RKO (cell line): ENCODE measurements around the gene CHRM1.

Source experiments
- DNase-seq: peaks from one replicate; pipeline ENCODE4 v3.0.0-alpha.2; 2016; ENCODE audit warnings: low spot score

The CHRM1 gene

DNA sequence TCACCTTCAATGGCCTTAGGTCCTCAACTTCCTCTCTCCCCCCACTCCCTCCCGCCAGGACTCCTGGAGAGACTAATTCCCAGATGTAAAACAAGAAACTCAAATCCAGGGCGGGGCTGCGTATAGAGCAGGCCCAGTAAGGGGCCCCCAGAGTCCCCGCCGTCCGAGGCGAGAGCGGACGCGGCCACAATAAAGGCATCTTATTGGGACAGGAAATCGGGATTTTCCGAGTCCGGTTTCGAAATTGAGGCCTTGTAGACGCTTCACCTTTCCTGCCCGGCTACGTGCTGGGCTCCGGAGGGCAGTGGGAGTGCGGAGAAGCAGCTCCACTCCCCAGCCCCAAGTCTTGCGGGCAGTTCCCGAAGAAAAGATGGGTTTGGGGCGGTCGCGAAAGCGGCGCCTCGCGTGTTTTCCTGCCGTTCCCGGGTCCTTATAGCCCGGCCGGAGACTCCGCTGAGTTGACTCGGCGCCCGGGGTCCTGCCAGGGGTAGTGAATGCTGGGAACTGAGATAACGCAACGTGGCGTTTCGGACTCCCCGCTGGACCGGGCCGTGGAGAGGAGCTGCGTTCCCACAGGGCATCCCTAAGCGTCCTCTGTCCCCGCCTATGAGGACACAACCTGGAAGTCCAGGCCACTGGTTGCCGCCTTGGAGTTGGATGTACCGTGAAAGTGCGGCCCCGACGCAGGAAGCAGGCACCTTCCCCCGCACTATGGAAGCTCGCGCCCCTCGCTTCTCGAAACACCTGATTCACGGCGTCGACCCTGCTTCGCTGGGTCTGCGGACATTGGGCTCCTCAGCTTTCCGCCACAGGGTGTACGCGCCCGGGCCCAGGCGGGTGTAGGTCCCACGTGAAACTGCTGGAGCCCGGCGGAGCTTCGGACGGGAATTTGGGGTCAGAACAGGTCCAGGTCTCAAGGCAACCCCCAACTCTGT lies 4.8 kb upstream of the CHRM1 start:
- DNase-seq, result no peak

DNA sequence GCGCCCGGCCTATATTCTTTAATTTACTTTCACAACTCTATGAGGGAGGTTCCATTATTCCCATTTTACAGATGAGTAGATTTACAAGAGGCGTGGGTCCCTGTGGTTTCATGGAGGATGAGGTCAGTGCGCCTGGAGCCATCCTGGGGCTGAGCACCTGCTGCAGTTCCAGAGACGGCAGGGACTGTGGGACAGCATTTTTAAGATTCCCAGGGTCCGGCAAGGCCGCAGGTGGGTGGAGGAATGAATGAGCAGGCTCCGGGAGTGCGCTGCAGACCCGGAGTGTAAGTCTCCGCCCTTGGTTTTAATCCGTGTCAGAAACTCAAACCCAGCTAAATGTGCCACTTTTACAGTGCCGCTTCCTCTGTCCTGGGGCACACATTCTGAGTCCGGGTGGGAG lies 4.1 kb upstream of the CHRM1 start:
- no peak for DNase-seq

DNA sequence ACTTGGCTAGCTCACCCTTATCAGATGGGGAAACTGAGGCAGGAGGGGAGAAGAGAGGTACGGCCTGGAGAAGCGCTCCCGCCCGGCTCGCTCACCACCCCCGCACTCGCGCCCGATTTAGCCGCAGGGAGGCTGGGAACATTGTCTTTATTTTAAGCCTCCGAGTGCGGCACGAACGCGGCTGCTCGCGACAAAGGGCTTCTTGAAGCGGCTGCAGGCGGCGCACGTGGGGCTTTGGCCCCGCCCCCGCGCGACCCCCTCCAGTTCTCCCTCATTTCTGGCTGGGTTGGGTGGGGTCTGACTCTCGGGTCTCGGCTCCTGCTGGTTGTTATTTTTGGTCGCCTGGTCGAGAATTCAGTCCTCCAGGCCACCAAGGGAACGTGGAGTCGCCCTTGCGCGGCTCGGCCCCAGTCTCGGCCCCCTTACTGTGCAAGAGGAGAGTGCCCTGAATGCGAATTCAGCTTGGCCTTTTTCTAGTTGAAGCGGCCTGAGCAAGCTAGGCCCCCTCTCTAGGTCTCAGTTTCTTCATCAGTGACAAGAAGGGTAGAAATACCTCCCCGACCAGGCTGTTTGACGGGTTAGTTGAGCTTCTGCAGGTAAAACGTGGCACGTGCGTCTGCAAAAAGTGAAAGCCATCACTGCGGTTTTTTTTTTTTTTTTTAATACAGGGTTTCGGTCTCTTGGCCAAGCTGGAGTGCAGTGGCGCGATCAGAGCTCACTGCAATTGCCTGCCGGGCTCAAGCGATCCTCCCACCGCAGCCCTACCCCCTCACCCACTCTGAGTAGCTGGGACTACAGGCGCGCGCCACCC lies 2.6 kb upstream of the CHRM1 start:
- no peak for DNase-seq

DNA sequence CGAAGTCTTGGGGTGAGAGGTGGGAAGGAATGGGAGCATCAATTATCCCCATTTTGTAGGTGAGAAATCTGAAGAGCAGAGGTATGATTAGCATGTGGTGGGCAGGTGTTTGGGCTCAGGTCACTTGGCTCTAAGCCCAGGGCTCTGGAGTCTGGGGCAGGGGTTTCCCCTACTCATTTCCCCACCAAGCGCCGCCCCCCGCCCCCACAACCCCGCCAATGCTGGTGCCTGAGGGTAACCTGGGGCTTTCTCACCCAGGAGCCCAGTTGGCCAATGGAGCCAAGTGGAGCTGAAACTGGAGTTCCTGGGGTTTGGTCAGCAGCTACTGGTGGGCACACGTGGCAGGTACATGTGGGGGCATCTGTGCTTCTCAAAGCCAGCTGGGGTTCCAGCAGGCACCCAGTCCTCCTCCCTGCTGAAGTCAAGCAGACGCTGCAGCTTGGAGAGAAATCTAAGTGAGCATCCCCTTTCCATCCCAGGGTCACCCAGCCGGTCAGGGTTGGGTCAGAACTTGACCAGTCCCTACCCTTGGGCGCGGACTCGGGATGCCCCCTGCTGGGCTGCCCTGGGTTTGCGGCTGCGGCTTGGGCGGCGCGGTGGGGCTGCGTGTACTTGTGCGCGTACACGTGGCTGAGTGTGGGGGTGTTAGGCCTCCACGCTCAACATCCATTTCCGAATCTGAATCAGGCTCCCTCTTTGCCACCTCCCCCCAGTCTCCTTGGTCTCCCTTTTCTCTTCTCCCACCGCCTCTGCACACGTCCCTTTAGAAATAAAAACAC lies 1.7 kb upstream of the CHRM1 start:
- no peak for DNase-seq

DNA sequence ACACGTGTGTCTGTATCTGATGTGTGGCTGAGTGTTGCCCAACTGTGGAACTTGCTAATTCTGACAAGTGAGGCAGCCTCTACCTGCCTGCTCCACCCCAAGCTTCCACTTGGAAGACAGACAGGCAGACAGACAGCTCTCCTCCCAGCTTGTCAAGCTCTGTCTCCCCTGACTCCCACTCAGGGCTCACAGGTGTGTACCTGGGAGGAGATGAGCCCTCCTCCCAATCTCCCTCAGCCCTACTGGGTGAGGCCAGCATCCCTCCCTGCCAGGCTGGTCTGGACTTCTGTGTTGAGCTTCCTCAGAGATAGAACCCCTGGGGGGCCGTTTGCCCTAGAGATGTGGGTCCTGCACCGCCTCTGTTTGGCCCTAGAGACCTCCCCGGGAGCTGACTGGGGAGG lies 1.0 kb upstream of the CHRM1 start:
- DNase-seq, result no peak

DNA sequence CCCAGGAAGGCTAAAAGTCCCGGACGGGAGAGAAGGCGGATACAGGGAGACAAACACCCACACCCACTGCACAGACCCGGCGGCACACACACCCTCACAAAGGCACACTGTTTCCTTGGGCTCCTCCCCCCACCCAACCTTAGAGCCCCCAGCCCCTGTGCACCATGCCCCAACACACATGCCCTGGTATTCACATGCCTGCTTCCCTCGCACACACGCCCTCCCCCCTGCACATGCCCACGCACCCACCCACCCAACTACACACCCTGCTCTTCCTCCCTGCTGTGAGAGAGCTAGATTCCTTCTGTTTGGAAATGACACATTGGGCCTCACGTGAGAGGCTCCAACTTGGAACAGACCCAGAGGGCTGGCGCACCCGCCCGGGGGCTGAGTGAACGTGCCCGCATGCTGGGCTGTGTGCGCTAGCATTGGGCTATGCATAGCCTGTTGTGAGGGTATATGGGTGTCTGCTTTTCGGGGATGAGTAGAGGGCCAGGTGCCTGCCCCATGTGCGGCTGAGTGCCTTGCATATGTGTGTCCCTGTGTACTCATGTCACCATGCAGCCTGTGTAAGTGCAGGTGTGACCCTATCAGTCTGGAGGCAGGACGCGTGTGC lies 518 bp upstream of the CHRM1 start:
- DNase-seq, result peak; percentile 40

DNA sequence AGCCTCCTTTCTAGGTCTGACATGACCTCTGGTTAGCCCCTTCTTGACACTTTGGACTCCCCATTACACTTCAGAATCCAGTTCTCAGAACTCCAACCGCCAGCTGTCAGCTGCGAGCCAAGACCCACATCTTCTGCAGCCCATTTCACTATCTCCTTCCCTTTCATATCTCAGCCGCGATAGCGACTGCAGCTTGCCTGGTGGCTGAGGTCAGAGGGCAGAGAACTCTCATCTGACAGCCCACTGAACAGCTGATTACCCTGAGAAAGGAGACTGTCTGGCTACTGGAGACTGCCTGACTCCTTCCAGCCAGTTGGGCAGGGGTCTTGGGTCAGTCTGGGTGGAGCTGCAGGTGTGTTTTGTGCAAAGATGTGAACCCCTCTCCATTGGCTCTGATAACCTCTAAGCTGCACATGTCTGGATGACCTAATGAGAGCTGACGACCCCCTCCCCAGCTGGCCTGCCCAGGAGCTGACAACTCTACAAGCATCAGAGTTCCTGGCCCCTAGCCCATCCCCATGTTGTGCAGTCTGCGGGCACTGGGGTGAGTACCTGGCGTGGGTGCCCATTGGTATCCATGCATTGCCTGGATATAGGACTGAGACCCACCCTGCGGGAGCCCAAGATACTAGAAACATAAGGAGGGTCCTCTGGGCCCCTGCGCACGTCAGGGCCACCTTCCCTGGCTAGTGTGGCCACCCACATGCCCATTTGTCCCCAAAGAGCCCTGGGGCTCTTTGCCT lies 1.1 kb downstream of the CHRM1 start:
- DNase-seq, result no peak

DNA sequence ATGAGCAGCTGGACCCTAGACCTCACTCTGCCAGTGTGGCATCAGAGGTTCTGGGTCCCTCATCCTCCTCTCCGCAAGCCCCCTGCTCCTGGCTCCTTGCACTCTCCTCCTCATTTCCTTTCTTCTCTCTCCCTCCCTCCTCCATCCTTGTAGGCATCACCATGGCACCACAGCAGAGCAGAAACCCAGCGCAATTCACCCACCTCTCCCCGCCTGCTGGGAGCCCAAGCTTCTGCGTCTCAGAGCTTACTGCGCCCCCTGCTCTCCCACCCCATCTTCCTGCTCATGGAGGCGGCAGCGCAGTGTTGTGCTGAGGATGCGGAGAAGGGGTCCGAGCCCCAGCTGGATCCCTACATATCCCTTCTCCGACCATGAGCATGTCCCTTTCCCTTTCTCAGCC lies 1.7 kb downstream of the CHRM1 start:
- no peak for DNase-seq

DNA sequence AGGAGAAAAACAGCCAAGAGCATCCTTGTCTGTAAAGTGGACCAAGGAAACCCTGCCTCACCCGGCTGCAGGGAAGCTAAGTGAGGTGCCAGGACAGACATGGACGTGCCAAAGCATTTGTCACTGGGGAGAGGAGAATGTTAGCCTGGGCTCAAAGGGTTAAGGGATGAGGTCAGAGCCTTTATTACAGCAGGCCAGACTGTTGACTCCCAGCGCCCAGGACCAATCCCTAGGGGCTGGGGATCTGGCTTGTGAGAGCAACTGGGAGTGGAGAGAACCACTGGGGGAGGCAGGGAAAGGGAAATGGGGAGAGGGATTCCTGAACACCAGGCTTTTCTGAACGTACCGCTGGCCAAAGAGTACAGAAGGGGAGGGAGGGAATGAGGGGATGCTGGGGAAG lies 2.6 kb downstream of the CHRM1 start:
- peak; percentile 27 for DNase-seq

DNA sequence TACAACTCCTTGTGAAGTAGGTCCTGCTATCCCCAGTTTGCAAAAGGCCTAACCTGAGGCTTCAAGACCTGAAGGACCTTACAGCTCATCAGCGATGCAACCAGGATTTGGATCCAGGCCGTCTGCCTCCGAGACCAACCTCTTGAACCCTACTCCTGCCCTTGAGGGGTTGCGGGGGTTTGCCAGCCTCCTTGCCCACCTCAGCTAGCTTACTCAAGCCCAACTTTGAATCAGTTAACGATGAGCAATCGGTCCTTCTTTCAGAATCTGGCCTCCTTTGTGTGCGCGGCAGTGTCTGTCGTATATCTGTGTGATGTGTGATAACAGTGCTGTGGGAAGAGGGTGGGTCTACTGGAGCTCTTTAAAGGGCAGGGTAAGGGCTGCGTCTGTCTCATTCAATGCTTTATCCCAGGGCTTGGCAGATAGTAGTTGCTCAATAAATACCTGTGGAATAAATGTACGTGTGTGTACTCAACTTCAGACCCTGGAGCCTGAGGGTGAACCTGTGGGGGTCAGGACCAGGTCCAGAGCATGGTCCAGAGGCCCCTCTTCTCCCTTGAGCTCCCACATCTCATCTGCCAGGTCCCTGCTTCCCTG lies 3.2 kb downstream of the CHRM1 start:
- no peak for DNase-seq

DNA sequence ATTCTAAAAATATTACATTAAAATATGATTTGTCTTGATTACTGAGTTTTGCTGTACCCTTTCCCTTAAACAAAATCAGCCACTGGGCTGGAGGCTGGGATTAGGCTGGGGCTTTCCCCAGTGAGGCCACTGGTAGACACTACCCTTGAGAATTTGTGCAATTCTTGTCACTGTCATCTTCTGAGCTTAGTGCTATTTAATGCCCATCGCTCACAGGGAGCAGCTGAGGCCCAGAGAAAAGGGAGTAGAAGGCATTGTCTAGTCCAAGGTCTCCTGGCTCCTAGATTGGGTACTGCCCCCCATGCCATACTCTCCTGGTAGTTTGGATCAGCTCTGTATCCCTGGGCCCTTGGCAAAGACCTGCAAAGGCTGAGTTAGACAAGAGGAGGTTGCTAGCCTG lies 6.7 kb downstream of the CHRM1 start:
- no peak for DNase-seq

DNA sequence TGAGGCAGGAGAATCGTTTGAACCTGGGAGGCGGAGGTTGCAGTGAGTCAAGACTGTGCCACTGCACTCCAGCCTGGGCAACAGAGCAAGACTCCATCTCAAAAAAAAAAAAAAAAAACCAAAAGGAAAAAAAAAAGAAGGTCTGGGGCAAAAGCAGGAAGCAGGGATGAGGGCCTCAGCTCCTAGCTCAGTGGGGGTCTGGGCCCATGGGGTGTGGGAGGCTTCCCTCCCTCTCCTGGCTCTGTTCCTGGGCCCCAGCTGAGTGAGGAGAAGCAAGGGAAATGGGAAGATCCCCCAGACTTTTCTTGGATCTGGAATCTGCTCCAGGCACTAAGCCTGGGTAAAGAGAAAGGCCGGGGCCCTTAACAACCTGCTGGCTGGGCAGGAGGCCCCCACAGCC lies 8.9 kb downstream of the CHRM1 start:
- DNase-seq, result no peak

DNA sequence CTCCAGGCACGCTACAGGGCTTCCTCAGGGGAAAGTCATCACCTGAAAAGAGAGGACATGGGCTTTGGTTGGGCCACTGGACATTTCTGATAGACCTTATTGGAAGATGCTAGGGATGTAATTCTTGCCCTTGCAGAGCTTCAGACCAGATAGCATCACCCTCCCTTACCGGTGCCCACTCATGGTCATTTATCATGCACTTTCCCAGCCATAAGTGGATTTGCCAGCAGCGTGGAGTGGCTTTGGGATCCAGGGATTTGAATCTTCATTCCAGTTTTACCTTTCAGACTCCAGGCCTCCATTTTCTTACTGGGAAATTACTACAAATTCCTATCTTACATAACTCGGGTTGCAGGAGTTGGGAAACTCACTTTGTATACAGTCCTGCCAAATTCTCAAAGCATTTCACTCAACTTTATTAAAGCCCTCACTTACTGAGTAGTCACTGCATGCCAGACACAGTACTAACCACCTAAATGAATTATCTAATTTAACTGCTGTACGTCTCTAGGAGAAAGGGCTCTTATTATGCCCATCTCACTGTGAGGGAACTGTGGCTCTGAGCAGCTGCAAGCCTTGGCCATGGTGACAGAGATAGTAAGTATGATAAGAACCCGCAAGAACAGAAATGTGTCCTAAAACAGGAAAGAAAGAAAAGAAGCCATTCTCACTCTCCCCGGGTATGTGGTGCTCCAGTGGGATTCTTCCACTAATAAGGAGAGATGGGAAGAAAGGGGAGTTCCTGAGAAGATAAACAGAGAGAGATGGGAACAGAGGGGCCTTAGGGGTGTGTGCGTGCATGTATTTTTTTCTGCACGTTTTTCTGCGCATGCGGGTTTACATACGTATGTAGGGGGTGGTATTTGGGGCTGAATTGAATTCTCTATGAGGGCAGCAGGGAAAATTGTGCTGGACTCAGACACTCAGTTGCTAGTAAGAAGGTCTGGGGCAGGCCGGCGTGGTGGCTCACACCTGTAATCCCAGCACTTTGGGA lies 9.7 kb downstream of the CHRM1 start:
- no peak for DNase-seq

DNA sequence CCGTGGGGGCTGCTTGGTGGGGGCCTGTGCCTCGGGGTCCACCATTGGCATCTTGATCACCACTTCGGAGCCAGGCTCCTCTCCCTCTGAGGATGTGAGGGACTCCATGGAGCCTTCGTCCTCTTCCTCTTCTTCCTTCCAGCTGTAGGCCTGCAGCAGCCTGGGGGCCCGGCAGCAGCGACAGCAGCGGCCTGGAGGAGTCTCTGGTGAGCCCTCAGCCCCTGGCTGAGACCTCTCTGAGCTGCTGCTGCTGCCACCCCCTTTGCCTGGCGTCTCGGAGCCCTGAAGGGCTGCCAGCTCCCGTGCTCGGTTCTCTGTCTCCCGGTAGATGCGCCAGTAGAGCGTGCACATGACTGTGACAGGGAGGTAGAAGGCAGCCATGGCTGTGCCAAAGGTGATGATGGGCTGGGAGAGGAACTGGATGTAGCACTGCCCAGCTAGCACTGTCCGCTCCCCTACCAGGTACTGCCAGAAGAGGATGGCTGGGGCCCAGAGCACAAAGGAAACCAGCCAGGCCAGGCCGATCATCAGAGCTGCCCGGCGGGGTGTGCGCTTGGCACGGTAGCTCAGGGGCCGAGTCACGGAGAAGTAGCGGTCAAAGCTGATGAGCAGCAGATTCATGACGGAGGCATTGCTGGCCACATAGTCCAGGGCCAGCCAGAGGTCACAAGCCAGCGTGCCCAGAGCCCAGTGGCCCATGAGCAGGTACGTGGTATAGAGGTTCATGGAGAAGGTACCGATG lies 10.9 kb downstream of the CHRM1 start:
- DNase-seq, result no peak

DNA sequence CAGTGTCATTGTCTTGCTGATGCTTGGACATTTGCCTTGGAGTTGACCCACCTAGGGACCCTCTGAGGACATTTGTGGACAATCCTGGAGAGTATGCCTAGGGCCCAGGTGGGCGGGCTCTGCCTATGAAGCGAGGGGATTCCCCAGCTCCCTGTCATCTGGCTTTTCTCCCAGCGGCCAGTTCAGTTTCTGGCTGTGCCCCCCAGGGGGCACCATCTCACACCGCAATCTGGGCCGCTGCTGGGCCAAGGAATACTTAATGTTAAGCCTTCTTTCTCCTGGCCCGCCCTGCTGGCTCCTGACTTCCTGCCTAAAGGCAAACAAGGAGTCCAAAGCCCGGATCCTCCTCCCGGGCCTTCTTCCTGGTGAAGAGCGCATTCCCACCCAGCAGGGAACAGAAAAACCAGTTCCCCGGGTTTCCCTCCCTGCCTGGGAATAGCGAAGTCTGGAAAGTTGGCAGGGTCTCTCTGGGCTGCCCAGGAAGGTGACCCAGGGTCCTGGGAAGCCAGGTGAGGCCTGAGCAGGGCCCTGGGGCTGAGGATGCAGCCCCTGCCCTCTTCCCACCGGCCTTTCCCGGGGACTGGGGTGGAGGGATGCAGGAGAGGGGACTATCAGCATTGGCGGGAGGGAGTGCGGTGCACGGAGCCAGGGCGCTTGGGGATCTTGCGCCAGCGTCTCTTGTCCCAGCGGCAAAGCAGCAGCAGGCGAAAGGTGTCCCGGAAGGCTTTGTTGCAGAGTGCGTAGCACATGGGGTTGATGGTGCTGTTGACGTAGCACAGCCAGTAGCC lies 11.9 kb downstream of the CHRM1 start:
- no peak for DNase-seq

DNA sequence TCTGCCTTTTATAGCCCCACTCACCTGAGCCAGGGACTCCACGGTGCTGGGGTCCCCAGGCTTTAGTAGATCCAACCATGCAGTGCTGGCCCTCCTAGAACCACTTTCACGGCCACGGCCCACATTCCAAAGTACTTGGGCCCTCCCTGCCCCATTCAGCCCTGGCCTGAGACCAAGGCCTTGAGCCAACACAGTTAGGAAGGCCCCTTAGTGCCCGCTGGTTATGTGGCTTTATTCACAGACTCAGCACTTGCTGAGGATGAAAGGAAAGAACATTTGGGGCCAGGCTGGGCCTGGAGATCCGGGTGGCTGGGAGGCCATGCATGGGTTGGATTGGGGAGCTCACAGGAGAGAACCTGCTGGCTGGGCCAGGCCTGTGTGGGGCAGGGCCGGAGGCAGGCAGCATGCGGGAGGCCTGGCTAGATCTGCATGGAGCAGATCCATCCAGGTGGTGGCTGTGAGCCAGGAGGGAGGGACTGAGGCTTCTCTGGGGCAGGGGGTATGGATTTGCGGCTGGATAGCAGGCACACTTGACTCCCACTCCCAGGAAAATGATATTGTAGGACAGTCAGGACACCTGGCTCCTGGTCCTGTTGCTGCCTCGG lies 12.6 kb downstream of the CHRM1 start:
- no peak for DNase-seq

DNA sequence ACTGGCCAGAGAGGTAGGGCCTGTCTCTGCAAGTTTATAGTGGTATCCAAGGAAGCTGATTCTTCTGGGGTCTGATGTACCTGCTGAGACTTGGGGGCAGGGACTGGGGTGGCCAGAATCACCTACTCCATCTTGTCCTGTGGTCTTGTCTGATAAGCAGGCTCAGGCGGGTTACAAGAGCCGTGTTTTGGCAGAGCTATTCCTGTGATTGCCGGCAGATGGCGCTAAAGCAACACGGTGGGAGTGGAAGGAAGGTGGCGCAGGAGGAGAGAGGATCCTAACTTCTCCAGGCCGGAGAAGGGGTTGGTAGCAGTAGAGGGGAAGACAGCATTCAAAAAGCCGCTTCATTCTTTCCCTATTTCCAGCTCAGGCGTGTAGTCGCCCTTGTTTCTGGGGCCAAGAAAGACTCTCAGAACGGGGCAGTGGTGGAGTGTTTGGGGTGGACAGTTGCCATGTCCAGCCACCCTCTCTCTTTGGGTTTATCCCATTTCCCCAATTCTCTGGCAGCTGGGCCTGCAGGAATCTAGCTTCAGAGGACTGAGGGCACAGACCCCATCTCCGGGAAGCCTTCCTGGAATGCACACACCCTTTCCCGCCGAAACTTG lies 15.1 kb downstream of the CHRM1 start:
- DNase-seq, result peak; percentile 76
